ENCODE measurements around the gene TM4SF18.

The TM4SF18 gene

DNA sequence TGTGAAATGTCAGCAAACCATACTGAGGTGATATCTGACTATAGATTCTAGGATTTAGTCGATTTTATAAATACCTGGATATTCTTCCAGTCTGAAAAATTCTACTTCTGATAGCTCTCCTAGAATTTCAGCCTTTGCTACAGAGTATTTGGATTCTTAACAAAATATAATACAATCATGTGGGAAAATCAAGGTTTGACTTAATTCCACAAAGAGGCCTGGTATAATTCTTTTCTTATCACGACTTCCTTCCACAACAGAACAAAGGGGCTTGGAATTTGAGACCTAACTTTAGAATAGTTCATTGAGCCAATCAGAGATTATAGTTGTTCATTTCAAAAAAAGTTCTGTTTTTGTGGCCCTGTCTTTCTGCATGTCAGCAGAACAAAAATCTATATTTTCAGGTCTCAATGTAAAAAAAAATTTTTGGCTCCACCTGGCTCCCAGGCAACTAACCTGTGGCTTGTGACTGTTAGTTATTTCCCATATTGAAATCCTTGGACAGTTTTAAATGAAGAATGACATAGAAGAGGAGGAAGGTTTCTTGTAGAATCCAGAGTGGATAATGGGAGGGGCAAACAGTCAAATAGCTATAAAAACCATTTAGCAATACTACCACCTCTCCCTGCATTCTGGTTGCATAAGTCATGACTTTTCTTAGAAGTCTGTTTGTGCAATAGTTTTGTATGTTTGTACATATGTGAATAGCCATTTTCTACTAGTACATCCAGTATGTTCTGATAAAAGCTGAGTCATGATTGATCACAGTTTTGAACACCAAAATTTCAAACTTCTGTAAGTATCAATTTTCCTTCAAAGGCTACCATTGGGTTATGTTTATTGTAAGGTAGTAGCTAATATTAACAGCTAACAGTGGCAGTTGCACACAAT is 40.0 kb upstream of the TM4SF18 start:
- Histone ChIP-seq H3K4me1 (ENCODE audit: control insufficient read depth, insufficient read depth, low read length) (no peaks in the 10 kb centered on the region), H3K4me3 (ENCODE audit: low read depth, low read length) (no peak overlapping the region), H3K27ac (ENCODE audit: extremely low read depth, low read depth, low read length) (no peak overlapping the region), H3K36me3 (ENCODE audit: control insufficient read depth in 2 of 2, insufficient read depth in 1 of 2, low read length in 2 of 2) (no peaks in the 10 kb centered on the region), H3K9me3 (ENCODE audit: control insufficient read depth, insufficient read depth, low read depth, low read length) (no peaks in the 10 kb centered on the region)
- ChIA-PET CTCF (interaction anchor here (0.5 to 1.2 kb wide), 4 partner anchors 12 to 121 kb away, joined by 3 to 4 read pairs (median 3); no protein-coding TSS in a partner anchor), POLR2A (no interaction called here)
- TF ChIP-seq ZNF416 (tag by site-specific recombination; IDR thresholded peaks at IDR 0.05) (no peak), ZIC2 (tag by site-specific recombination; IDR thresholded peaks at IDR 0.05) (no peak), ZNF76 (tag by site-specific recombination; IDR thresholded peaks at IDR 0.05; ENCODE audit: borderline replicate concordance, low read depth) (no peak)
- TF ChIP-seq, protein P1, sequence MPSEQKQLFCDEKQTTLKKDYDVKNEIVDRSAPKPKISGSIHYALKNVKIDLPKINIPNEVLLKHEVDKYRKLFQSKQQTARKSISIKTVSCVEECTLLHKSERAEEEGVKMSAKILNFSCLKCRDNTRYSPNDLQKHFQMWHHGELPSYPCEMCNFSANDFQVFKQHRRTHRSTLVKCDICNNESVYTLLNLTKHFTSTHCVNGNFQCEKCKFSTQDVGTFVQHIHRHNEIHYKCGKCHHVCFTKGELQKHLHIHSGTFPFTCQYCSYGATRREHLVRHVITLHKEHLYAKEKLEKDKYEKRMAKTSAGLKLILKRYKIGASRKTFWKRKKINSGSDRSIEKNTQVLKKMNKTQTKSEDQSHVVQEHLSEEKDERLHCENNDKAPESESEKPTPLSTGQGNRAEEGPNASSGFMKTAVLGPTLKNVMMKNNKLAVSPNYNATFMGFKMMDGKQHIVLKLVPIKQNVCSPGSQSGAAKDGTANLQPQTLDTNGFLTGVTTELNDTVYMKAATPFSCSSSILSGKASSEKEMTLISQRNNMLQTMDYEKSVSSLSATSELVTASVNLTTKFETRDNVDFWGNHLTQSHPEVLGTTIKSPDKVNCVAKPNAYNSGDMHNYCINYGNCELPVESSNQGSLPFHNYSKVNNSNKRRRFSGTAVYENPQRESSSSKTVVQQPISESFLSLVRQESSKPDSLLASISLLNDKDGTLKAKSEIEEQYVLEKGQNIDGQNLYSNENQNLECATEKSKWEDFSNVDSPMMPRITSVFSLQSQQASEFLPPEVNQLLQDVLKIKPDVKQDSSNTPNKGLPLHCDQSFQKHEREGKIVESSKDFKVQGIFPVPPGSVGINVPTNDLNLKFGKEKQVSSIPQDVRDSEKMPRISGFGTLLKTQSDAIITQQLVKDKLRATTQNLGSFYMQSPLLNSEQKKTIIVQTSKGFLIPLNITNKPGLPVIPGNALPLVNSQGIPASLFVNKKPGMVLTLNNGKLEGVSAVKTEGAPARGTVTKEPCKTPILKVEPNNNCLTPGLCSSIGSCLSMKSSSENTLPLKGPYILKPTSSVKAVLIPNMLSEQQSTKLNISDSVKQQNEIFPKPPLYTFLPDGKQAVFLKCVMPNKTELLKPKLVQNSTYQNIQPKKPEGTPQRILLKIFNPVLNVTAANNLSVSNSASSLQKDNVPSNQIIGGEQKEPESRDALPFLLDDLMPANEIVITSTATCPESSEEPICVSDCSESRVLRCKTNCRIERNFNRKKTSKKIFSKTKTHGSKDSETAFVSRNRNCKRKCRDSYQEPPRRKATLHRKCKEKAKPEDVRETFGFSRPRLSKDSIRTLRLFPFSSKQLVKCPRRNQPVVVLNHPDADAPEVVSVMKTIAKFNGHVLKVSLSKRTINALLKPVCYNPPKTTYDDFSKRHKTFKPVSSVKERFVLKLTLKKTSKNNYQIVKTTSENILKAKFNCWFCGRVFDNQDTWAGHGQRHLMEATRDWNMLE (tag by site-specific recombination; conservative IDR thresholded peaks at IDR 0.05; ENCODE audit: low read depth), result no peak

DNA sequence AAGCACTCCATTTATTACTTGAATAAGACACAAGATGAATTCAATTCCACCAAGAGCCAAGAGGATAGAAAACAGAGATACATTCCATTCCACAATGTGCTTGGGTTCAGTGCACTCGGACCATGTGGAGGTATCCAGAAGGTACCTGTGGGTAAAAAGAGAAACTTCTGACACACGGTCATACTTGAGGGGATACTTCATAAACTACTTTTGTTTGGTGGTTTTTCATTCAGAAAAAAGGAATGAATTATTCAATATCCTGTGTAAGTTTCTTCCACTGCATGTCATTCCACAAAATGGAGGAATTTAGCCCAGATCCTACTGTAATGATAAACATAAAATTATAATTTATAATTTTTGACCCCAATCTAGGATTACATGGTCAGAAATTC is 38.3 kb upstream of the TM4SF18 start:
- ChIA-PET CTCF (interaction anchor here (0.6 kb wide), 2 partner anchors 23 to 31 kb away, joined by 3 to 4 read pairs; no protein-coding TSS in a partner anchor), POLR2A (no interaction called here)
- TF ChIP-seq ZNF416 (tag by site-specific recombination; IDR thresholded peaks at IDR 0.05), result no peak
- no peak for TF ChIP-seq ZNF677 (tag by site-specific recombination; IDR thresholded peaks at IDR 0.05)
- no peak for TF ChIP-seq ZNF16 (tag by site-specific recombination; IDR thresholded peaks at IDR 0.05; ENCODE audit: low read depth)
- no peak for TF ChIP-seq ZBTB48 (tag by site-specific recombination; IDR thresholded peaks at IDR 0.05)
- TF ChIP-seq SP2 (tag by site-specific recombination; IDR thresholded peaks at IDR 0.05), result no peak
- no peak for TF ChIP-seq OVOL3 (tag by site-specific recombination; IDR thresholded peaks at IDR 0.05)
- H3K4me1 ChIP-seq (ENCODE audit: control insufficient read depth, insufficient read depth, low read length), result no peaks in the 10 kb centered on the region
- no peaks in the 10 kb centered on the region for H3K36me3 ChIP-seq (ENCODE audit: control insufficient read depth in 2 of 2, insufficient read depth in 1 of 2, low read length in 2 of 2)
- H3K4me3 ChIP-seq (ENCODE audit: low read depth, low read length), result no peak overlapping the region
- no peak overlapping the region for H3K27ac ChIP-seq (ENCODE audit: extremely low read depth, low read depth, low read length)
- H3K9me3 ChIP-seq (ENCODE audit: control insufficient read depth, insufficient read depth, low read depth, low read length), result no peaks in the 10 kb centered on the region

DNA sequence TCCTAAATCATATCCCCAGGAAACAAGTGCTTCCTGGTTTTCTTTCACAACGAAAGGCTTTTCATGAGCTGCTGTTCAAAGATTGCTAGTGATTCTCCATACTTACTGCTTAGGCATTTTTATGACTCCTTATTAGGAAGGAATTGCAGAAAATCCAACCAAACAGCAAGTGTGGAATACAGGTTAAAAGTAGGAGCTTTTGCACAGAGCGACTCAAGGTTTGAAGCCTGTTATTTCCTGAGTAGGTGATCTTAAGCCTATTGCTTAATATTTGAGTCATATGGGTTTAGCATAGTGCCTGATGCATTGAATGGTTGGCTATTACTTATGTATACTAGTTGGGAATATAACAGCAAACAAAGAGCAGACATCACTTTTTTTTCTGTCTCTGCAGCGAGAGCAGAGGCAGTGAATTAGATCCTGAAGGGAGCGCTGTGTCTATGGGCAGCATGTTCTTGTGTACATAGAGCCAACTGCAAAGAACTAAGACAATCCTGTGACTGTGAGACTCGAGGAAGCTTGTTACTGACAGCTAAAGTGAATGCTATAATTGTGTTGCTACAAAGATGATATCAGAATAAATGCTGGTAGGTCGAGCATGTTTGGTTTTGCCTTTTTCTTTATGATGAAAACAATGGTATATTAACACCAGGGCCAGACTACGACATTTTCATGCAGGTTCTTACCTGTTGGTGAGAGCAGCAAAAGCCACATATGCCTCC is 37.7 kb upstream of the TM4SF18 start:
- Histone ChIP-seq H3K4me3 (ENCODE audit: low read depth, low read length) (no peak overlapping the region), H3K27ac (ENCODE audit: extremely low read depth, low read depth, low read length) (no peak overlapping the region), H3K9me3 (ENCODE audit: control insufficient read depth, insufficient read depth, low read depth, low read length) (no peaks in the 10 kb centered on the region), H3K4me1 (ENCODE audit: control insufficient read depth, insufficient read depth, low read length) (no peaks in the 10 kb centered on the region), H3K36me3 (ENCODE audit: control insufficient read depth in 2 of 2, insufficient read depth in 1 of 2, low read length in 2 of 2) (no peaks in the 10 kb centered on the region)
- ChIA-PET POLR2A (no interaction called here), CTCF (interaction anchor here (0.6 to 0.9 kb wide), 4 partner anchors 23 to 252 kb away, joined by 3 to 4 read pairs (median 3); no protein-coding TSS in a partner anchor)
- TF ChIP-seq ZNF664 (tag by site-specific recombination; IDR thresholded peaks at IDR 0.05) (no peak), WT1 (tag by site-specific recombination; IDR thresholded peaks at IDR 0.05) (no peak), ZNF660 (tag by site-specific recombination; IDR thresholded peaks at IDR 0.05) (no peak), ZNF837 (tag by site-specific recombination; IDR thresholded peaks at IDR 0.05) (no peak), ZFP37 (tag by site-specific recombination; IDR thresholded peaks at IDR 0.05) (no peak), ZNF366 (tag by site-specific recombination; conservative IDR thresholded peaks at IDR 0.05) (no peak)
- TF ChIP-seq, protein P2, sequence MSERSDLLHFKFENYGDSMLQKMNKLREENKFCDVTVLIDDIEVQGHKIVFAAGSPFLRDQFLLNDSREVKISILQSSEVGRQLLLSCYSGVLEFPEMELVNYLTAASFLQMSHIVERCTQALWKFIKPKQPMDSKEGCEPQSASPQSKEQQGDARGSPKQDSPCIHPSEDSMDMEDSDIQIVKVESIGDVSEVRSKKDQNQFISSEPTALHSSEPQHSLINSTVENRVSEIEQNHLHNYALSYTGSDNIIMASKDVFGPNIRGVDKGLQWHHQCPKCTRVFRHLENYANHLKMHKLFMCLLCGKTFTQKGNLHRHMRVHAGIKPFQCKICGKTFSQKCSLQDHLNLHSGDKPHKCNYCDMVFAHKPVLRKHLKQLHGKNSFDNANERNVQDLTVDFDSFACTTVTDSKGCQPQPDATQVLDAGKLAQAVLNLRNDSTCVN (tag by site-specific recombination; optimal IDR thresholded peaks at IDR 0.05), result no peak

All from HEK293 (cell line).